ENCODE measurements around the gene CRYAA.
"Not testable (repeated sequence)": the region's sequence is repeated elsewhere in the genome, so short reads cannot be mapped to it uniquely, and the experiment has no call there.

The CRYAA gene

GRCh38 chr21:43177043-43177906 is 8.5 kb downstream of the CRYAA start:
- DNase-seq, result not testable (repeated sequence)

- not testable (repeated sequence) for DNase-seq
Observed at GRCh38 chr21:43178175-43178826, 9.5 kb downstream of the CRYAA start.

DNA sequence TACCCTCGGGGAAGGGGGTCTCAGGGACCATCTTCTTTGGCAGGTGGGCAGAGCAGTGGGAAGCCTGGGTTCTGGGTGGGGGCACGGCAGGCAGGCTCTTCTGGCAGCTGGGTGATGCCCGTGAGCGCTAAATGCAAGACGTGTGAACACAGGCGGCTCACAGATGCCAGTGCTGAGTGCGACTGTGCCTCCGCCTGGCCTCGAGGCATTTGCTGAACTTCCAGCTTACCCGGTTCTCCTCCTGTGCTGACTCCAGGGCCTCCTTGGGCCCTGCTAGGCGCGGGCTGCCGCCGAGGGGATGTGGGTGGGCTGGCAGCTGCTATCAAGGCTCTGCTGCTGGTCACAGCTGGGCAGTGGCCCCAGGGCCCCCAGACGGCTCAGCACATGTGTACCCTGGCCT is 12.2 kb downstream of the CRYAA start:
- not testable (repeated sequence) for DNase-seq

GRCh38 chr21:43187268-43187667 is 18.5 kb downstream of the CRYAA start:
- not testable (repeated sequence) for DNase-seq

GRCh38 chr21:43187715-43188114 is 18.9 kb downstream of the CRYAA start:
- DNase-seq, result no peak

DNA sequence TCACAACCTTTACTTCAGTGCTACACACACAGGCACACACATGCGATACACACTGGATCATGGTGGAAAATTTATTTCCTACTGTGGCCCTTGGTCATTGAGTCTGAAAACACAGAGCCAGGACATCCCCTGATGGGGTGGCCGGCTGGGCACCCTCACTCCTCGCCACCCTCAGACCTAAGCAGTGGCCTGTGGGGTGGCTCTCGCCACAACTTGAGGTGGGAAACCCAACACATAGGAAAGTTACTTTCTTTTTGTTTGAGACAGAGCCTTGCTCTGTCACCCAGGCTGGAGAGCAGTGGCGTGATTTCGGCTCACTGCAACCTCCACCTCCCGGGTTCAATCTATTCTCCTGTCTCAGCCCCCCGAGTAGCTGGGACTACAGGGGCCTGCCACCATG is 19.4 kb downstream of the CRYAA start:
- no peak for DNase-seq

GRCh38 chr21:43188592-43189210 is 19.9 kb downstream of the CRYAA start:
- DNase-seq, result no peak

- no peak for DNase-seq
Observed at GRCh38 chr21:43189936-43190335, 21.1 kb downstream of the CRYAA start.

GRCh38 chr21:43190544-43190943 is 21.7 kb downstream of the CRYAA start:
- DNase-seq, result no peak

- no peak for DNase-seq
Observed at GRCh38 chr21:43190951-43191350, 22.1 kb downstream of the CRYAA start.

- DNase-seq, result no peak
Observed at GRCh38 chr21:43191521-43191920, 22.7 kb downstream of the CRYAA start.

- no peak for DNase-seq
Observed at GRCh38 chr21:43191971-43192370, 23.2 kb downstream of the CRYAA start.

DNA sequence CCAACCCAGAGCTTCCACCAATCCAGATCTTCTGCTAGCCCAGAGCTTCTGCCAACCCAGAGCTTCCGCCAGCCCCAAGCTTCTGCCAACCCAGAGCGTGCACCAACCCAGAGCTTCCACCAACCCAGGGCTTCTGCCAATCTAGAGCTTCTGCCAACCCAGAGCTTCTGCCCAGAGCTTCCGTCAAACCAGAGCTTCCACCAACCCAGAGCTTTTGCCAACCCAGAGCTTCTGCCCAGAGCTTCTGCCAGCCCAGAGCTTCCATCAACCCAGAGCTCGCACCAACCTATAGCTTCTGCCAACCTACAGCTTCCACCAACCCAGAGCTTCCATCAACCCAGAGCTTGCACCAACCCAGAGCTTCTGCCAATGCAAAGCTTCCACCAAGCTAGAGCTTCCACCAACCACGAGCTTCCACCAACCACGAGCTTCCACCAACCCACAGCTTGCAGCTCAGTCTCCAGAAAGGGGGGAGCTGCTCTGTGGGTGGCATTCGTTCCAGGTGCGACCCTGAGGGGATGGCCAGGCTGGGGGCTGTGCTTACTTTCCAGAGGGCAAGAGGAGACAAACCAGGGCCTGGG is 23.8 kb downstream of the CRYAA start:
- DNase-seq, result no peak

DNA sequence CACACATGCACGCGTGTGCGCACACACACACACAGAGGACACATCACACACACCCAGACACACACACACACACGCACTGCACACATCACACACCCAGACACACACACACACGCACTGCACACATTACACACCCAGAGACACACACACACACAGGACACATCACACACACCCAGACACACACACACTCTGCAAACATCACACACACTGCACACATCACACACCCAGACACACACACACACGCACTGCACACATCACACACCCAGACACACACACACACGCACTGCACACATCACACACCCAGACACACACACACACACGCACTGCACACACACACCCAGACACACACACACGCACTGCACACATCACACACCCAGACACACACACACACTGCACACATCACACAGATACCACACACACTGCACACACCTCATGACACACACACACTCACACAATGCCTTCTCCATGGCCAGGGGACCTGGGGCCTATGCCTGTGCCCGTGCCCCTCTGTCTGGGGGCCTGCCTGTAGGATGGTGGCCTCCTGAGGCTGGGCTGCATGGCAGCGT is 24.4 kb downstream of the CRYAA start:
- DNase-seq, result no peak

GRCh38 chr21:43193651-43194302 is 25.0 kb downstream of the CRYAA start:
- peak; percentile 81 for DNase-seq

- no peak for DNase-seq
Observed at GRCh38 chr21:43194303-43195120, 25.7 kb downstream of the CRYAA start.

- peak; percentile 14 for DNase-seq
Observed at GRCh38 chr21:43195121-43196021, 26.6 kb downstream of the CRYAA start.

DNA sequence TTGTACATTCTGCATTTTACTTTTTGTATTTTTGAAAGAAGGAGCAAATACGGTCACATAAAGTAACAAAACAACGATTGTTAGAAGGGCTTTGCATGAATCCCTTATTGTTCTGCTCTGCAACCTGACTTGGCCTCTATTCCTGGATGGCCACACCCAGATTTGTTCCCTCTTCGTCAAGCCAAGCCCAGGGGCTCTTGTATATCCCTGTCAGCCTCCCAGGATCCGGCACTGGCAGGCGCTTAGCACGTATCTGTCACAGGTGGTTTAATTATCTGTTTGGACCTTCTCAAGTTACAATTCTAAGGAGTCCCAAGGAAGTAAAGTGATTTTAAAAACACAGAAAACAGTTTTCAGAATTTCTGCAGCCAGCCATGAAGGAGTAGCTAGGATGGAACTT is 28.0 kb downstream of the CRYAA start:
- no peak for DNase-seq

DNA sequence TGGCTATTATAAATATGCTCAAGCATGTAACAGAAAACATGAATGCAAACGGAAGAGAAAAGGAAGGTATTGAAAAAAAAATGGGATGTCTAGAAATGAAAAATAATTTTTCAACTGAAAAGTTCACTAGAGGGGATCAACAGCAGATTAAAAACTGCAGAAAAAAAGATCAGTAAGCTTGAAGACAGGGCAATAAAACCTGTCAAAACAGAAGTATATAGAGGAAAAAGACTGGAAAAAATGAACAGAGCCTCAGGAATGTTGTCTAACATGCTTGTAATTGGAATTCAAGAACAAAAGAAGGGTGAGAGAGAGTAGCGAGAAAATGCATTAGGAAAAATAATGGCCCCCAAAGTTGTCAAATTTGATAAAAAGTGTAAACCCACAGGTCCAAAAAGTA is 29.6 kb downstream of the CRYAA start:
- DNase-seq, result no peak

GRCh38 chr21:43201491-43201890 is 32.7 kb downstream of the CRYAA start:
- no peak for DNase-seq

DNA sequence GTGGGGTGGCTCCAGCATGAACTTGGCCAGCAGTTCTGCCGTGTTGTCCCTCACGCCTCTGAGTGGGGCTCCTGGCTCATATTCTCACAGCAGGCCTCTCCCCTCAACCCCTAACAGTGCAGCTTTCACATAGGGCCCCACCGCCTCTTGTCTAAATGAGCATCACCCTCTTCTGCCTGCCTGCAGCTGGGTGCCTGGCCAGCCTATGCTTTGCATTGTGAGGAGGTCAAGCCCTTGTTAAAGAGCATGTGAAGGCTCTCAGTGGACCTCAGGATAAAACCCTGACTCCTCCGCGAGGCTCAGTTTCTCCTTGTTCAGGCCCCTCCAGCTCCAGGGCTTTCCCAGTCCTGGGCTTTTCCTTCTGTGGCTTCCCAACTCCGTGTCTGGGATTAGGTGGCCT is 34.8 kb downstream of the CRYAA start:
- no peak for DNase-seq

All from fibroblast of skin of right biceps (primary cell).